A673 (cell line): ENCODE data around the gene P2RX6. TPM values are rescaled to one million over a fixed set of nuclear protein-coding genes. Genes with fewer than 3 reads are reported as not detected.

Source experiments
- BruUV-seq: library from RNA; stranded (reverse); fragments of 400-500 nt; replicated peaks from 2 replicates; lab custom pipeline; 2021; lab: Mats Ljungman, UMichigan
- CTCF ChIA-PET: fragments of 300-600 bp; sonication (Branson Sonifier 250); formaldehyde crosslinking; loops from one replicate; lab custom pipeline; 2022; ENCODE audit warnings: antibody characterized with exemption; lab: Charles Lee
- POLR2A ChIA-PET: fragments of 300-600 bp; sonication (Branson Sonifier 250); formaldehyde crosslinking; loops from one replicate; lab custom pipeline; 2022; ENCODE audit warnings: antibody characterized with exemption; ENCODE audit not compliant: low non-redundant PET; lab: Charles Lee
- DNase-seq: peaks from one replicate; pipeline ENCODE4 v3.0.0-alpha.2; 2015; ENCODE audit warnings: low spot score
- H3K27ac ChIP-seq: fragments of 200-600 bp; sonication (generic); 2 replicates; pipeline ENCODE4 v1.5.1; 2016; ENCODE audit warnings: mixed run types, low read depth, mild to moderate bottlenecking, mixed read lengths, antibody characterized with exemption, low read length; ENCODE audit not compliant: poor library complexity, severe bottlenecking
- H3K27me3 ChIP-seq: fragments of 200-600 bp; sonication (generic); replicated peaks from 2 replicates; pipeline ENCODE4 v1.6.1; 2017; ENCODE audit warnings: mixed run types, low read depth, mild to moderate bottlenecking, mixed read lengths, antibody characterized with exemption, low read length; ENCODE audit not compliant: insufficient read depth, poor library complexity
- H3K36me3 ChIP-seq: fragments of 200-600 bp; sonication (generic); 2 replicates; pipeline ENCODE4 v1.6.1; 2016; ENCODE audit warnings: mixed run types, mild to moderate bottlenecking, mixed read lengths, antibody characterized with exemption, low read length; ENCODE audit not compliant: insufficient read depth, poor library complexity, severe bottlenecking
- H3K4me1 ChIP-seq: fragments of 200-600 bp; sonication (generic); 2 replicates; pipeline ENCODE4 v1.6.1; 2017; ENCODE audit warnings: mixed run types, mild to moderate bottlenecking, mixed read lengths, antibody characterized with exemption, low read length; ENCODE audit not compliant: insufficient read depth, poor library complexity, severe bottlenecking
- H3K4me3 ChIP-seq: fragments of 200-600 bp; sonication (generic); 2 replicates; pipeline ENCODE4 v1.5.1; 2016; ENCODE audit warnings: low read depth, mixed run types, mild to moderate bottlenecking, mixed read lengths, low read length; ENCODE audit not compliant: poor library complexity, severe bottlenecking
- H3K9me3 ChIP-seq: fragments of 200-600 bp; sonication (generic); 2 replicates; pipeline ENCODE4 v1.6.1; 2016; ENCODE audit warnings: mixed run types, low read depth, mild to moderate bottlenecking, mixed read lengths, antibody characterized with exemption, low read length; ENCODE audit not compliant: poor library complexity, severe bottlenecking
- CTCF ChIP-seq: fragments of 300-800, 200-600 bp; sonication (generic); conservative IDR thresholded peaks from 2 replicates; pipeline ENCODE4 v1.5.1; 2017; ENCODE audit warnings: low read depth, mild to moderate bottlenecking, antibody characterized with exemption, low read length, moderate library complexity, mixed read lengths
- EZH2 ChIP-seq: fragments of 200-600 bp; sonication (generic); IDR thresholded peaks from 2 replicates; pipeline ENCODE4 v1.6.1; 2017; ENCODE audit warnings: borderline replicate concordance, low read depth, mild to moderate bottlenecking, mixed read lengths, antibody characterized with exemption, low read length; ENCODE audit not compliant: poor library complexity, severe bottlenecking
- intact Hi-C: fragments of 100-400 bp; cut with micrococcal nuclease; formaldehyde crosslinking; loops from one replicate; pipeline ENCODE4 v1.10.0; 2022; ENCODE audit not compliant: unreplicated experiment
- total RNA-seq: library from RNA; stranded (reverse); gene quantifications from 2 replicates; pipeline ENCODE4 v1.2.3, GENCODE V29; 2021

Gene P2RX6
- total RNA-seq, 1 experiment from 2014 or later = 0.43 TPM

GRCh38 chr22:20989323-20990138 lies 25.4 kb upstream of the P2RX6 start:
- Histone ChIP-seq H3K27ac (no peak overlapping the region), H3K9me3 (no peaks in the 10 kb centered on the region), H3K4me3 (no peak overlapping the region), H3K36me3 (peaks cover 24% of the 10 kb centered on the region), H3K27me3 (no peaks in the 10 kb centered on the region), H3K4me1 (no peaks in the 10 kb centered on the region)
- ChIA-PET POLR2A (interaction anchor here (0.6 kb wide), 1 partner anchor 11 kb away, joined by 3 read pairs; no protein-coding TSS in a partner anchor), CTCF (no interaction called here)
- no peak for TF ChIP-seq CTCF
- TF ChIP-seq EZH2 = no peak
- DNase-seq = no peak
- BruUV-seq = no TSS peak
- intact Hi-C loops = no loop called here

- no TSS peak for BruUV-seq
- no peak for DNase-seq
- Histone ChIP-seq H3K9me3 (no peaks in the 10 kb centered on the region), H3K36me3 (peaks cover 22% of the 10 kb centered on the region), H3K4me1 (no peaks in the 10 kb centered on the region), H3K4me3 (no peak overlapping the region), H3K27me3 (no peaks in the 10 kb centered on the region), H3K27ac (no peak overlapping the region)
- CTCF ChIA-PET = no interaction called here
- POLR2A ChIA-PET = no interaction called here
- no peak for TF ChIP-seq EZH2
- no peak for TF ChIP-seq CTCF
- intact Hi-C loops = no loop called here
Measured at GRCh38 chr22:20990184-20991180, 24.5 kb upstream of the P2RX6 start.

GRCh38 chr22:20991252-20992055 lies 23.5 kb upstream of the P2RX6 start:
- ChIA-PET CTCF (no interaction called here), POLR2A (no interaction called here)
- TF ChIP-seq CTCF (no peak), EZH2 (no peak)
- no peaks in the 10 kb centered on the region for H3K27me3 ChIP-seq
- no peak overlapping the region for H3K4me3 ChIP-seq
- peaks cover 13% of the 10 kb centered on the region for H3K36me3 ChIP-seq
- BruUV-seq = no TSS peak
- H3K9me3 ChIP-seq = no peaks in the 10 kb centered on the region
- no peak overlapping the region for H3K27ac ChIP-seq
- intact Hi-C loops = no loop called here
- DNase-seq = no peak
- H3K4me1 ChIP-seq = no peaks in the 10 kb centered on the region
